CD4-positive, alpha-beta T cell treated with Interleukin-15 for 1 hour (primary cell): Measurements from ENCODE around the gene SH3GL1.

Source experiments
- DNase-seq: peaks from one replicate; pipeline ENCODE4 v3.0.0-alpha.2; 2020

SH3GL1 gene

GRCh38 chr19:4431808-4432674 lies 31.7 kb upstream of the SH3GL1 start:
- peak; percentile 64 for DNase-seq

GRCh38 chr19:4431296-4431695 lies 30.9 kb upstream of the SH3GL1 start:
- no peak for DNase-seq

- peak; percentile 79 for DNase-seq
These were observed 30.4 kb upstream of the SH3GL1 start for GRCh38 chr19:4430760-4431159.

- DNase-seq: no peak
These were observed 29.4 kb upstream of the SH3GL1 start for GRCh38 chr19:4429771-4430171.

- DNase-seq: no peak
These were observed 28.9 kb upstream of the SH3GL1 start for GRCh38 chr19:4429256-4429655.

- no peak for DNase-seq
These were observed 28.1 kb upstream of the SH3GL1 start for GRCh38 chr19:4428326-4428975.

GRCh38 chr19:4425537-4425936 lies 25.2 kb upstream of the SH3GL1 start:
- DNase-seq: no peak

- no peak for DNase-seq
These were observed 23.2 kb upstream of the SH3GL1 start for GRCh38 chr19:4423416-4424126.

GRCh38 chr19:4416268-4416667 lies 15.9 kb upstream of the SH3GL1 start:
- DNase-seq: no peak

GRCh38 chr19:4415352-4415751 lies 15.0 kb upstream of the SH3GL1 start:
- DNase-seq: no peak

- DNase-seq: no peak
These were observed 14.5 kb upstream of the SH3GL1 start for GRCh38 chr19:4414800-4415321.

GRCh38 chr19:4414144-4414799 lies 13.9 kb upstream of the SH3GL1 start:
- DNase-seq: no peak

GRCh38 chr19:4413588-4413987 lies 13.2 kb upstream of the SH3GL1 start:
- DNase-seq: no peak

GRCh38 chr19:4409123-4409933 lies 9.0 kb upstream of the SH3GL1 start:
- DNase-seq: no peak

GRCh38 chr19:4406626-4407025 lies 6.3 kb upstream of the SH3GL1 start:
- no peak for DNase-seq

GRCh38 chr19:4405977-4406376 lies 5.6 kb upstream of the SH3GL1 start:
- no peak for DNase-seq

- no peak for DNase-seq
These were observed 2.8 kb upstream of the SH3GL1 start for GRCh38 chr19:4403005-4403761.

- peak; percentile 100 for DNase-seq
These were observed 2.0 kb upstream of the SH3GL1 start, which contains the start of gene CHAF1A for GRCh38 chr19:4402171-4403004. Gene CHAF1A, plus strand, starts transcription at chr19:4402640. Its CDS starts 123 bp downstream, at chr19:4402763.

GRCh38 chr19:4401769-4402170 lies 1.4 kb upstream of the SH3GL1 start:
- no peak for DNase-seq

- DNase-seq: no peak
These were observed 574 bp downstream of the SH3GL1 start for GRCh38 chr19:4399812-4400134.
